Neutrophil (primary cell): ENCODE data around the gene GPR158.

ENCODE experiments used
- H3K27ac ChIP-seq: fragments of 200-600 bp; sonication (generic); 2 replicates; pipeline ENCODE4 v1.5.1; 2016; ENCODE audit warnings: mild to moderate bottlenecking, moderate library complexity
- H3K27me3 ChIP-seq: fragments of 200-600 bp; sonication (generic); 2 replicates; pipeline ENCODE4 v1.6.0; 2016; ENCODE audit warnings: mild to moderate bottlenecking
- H3K36me3 ChIP-seq: fragments of 200-600 bp; sonication (generic); 2 replicates; pipeline ENCODE4 v1.5.1; 2017
- H3K4me1 ChIP-seq, 2 experiments: fragments of 200-600 bp in 1 of 2; sonication (generic) in 1 of 2; 1 replicate in 1 of 2; 2 replicates in 1 of 2; pipeline versions ENCODE4 v1.5.1 to v1.6.1; 2013 to 2016; ENCODE audit warnings: low read depth in 1 of 2, low read length in 1 of 2, mild to moderate bottlenecking in 1 of 2, moderate library complexity in 1 of 2; ENCODE audit not compliant: control insufficient read depth in 1 of 2, insufficient read depth in 1 of 2
- H3K4me3 ChIP-seq, 2 experiments: fragments of 200-600 bp in 1 of 2; sonication (generic) in 1 of 2; 1 replicate in 1 of 2; 2 replicates in 1 of 2; pipeline ENCODE4 v1.5.1; 2013 to 2016; ENCODE audit warnings: low read depth in 1 of 2, low read length in 1 of 2, mild to moderate bottlenecking in 1 of 2, moderate library complexity in 1 of 2
- H3K9me3 ChIP-seq: fragments of 200-600 bp; sonication (generic); 2 replicates; pipeline ENCODE4 v1.5.1; 2016
- CTCF ChIP-seq: fragments of 200-600 bp; sonication (generic); IDR thresholded peaks from 2 replicates; pipeline ENCODE4 v1.5.1; 2016; ENCODE audit warnings: antibody characterized with exemption

GPR158 gene

GRCh38 chr10:25174461-25175230 lies at the start of gene GPR158:
Gene GPR158 (plus strand): TSS chr10:25175001. CDS start chr10:25175421, 420 bp downstream.
- Histone ChIP-seq H3K9me3 (no peaks in the 10 kb centered on the region), H3K27me3 (peaks cover 73% of the 10 kb centered on the region), H3K4me1 (no peaks in the 10 kb centered on the region), H3K36me3 (no peaks in the 10 kb centered on the region), H3K27ac (no peak within 1 kb of the TSS), H3K4me3 (no peak within 1 kb of the TSS)
- no peak for TF ChIP-seq CTCF

- Histone ChIP-seq H3K27me3 (no peaks in the 10 kb centered on the region), H3K4me3 (no peak overlapping the region), H3K9me3 (no peaks in the 10 kb centered on the region), H3K36me3 (no peaks in the 10 kb centered on the region), H3K27ac (no peak overlapping the region), H3K4me1 (no peaks in the 10 kb centered on the region)
- TF ChIP-seq CTCF, result no peak
These were observed 49.6 kb upstream of the GPR158 start for GRCh38 chr10:25125201-25125611.

- Histone ChIP-seq H3K36me3 (no peaks in the 10 kb centered on the region), H3K9me3 (no peaks in the 10 kb centered on the region), H3K4me3 (no peak overlapping the region), H3K4me1 (no peaks in the 10 kb centered on the region), H3K27ac (no peak overlapping the region), H3K27me3 (no peaks in the 10 kb centered on the region)
- TF ChIP-seq CTCF, result no peak
These were observed 45.2 kb upstream of the GPR158 start for GRCh38 chr10:25129592-25129991.

- Histone ChIP-seq H3K4me3 (no peak overlapping the region), H3K27ac (no peak overlapping the region), H3K36me3 (no peaks in the 10 kb centered on the region), H3K9me3 (no peaks in the 10 kb centered on the region), H3K4me1 (no peaks in the 10 kb centered on the region), H3K27me3 (no peaks in the 10 kb centered on the region)
- TF ChIP-seq CTCF, result no peak
These were observed 43.9 kb upstream of the GPR158 start for GRCh38 chr10:25130906-25131305.

- TF ChIP-seq CTCF, result no peak
- H3K4me3 ChIP-seq, result no peak overlapping the region
- H3K9me3 ChIP-seq, result no peaks in the 10 kb centered on the region
- no peak overlapping the region for H3K27ac ChIP-seq
- no peaks in the 10 kb centered on the region for H3K4me1 ChIP-seq
- H3K27me3 ChIP-seq, result no peaks in the 10 kb centered on the region
- no peaks in the 10 kb centered on the region for H3K36me3 ChIP-seq
These were observed 32.5 kb upstream of the GPR158 start for GRCh38 chr10:25142116-25142864.
